Mesendoderm (in vitro differentiated cells): ENCODE results near the gene MYRFL.
A peak's percentile ranks its signal among the peaks of the same experiment; 100 is the strongest.

Experiments used
- DNase-seq: peaks from one replicate; pipeline ENCODE4 v3.0.0; 2013
- H2AK5ac ChIP-seq: 2 replicates; pipeline ENCODE4 v1.6.1; 2013; ENCODE audit warnings: low read length, inconsistent platforms
- H2BK120ac ChIP-seq: 2 replicates; pipeline ENCODE4 v1.6.1; 2013; ENCODE audit warnings: low read depth, mild to moderate bottlenecking, low read length, moderate library complexity, mixed read lengths
- H2BK15ac ChIP-seq: replicated peaks from 2 replicates; pipeline ENCODE4 v1.6.1; 2013; ENCODE audit warnings: low read depth, mild to moderate bottlenecking, moderate library complexity
- H2BK5ac ChIP-seq: 2 replicates; pipeline ENCODE4 v1.6.1; 2013; ENCODE audit warnings: low read length, inconsistent platforms
- H3K18ac ChIP-seq: 2 replicates; pipeline ENCODE4 v1.6.1; 2013; ENCODE audit warnings: mild to moderate bottlenecking, low read length, mixed read lengths
- H3K23ac ChIP-seq: one replicate; pipeline ENCODE4 v1.6.1; 2013; ENCODE audit warnings: low read length
- H3K27ac ChIP-seq: 2 replicates; pipeline ENCODE4 v1.5.1; 2013; ENCODE audit warnings: low read depth, mild to moderate bottlenecking, inconsistent platforms, low read length, moderate library complexity
- H3K27me3 ChIP-seq: 2 replicates; pipeline ENCODE4 v1.6.1; 2013; ENCODE audit warnings: low read length, control low read depth, mild to moderate bottlenecking, inconsistent platforms; ENCODE audit not compliant: insufficient read depth, poor library complexity
- H3K36me3 ChIP-seq: 2 replicates; pipeline ENCODE4 v1.6.1; 2013; ENCODE audit warnings: low read length, inconsistent platforms; ENCODE audit not compliant: control insufficient read depth, insufficient read depth
- H3K4ac ChIP-seq: one replicate; pipeline ENCODE4 v1.6.1; 2013; ENCODE audit warnings: low read depth, mild to moderate bottlenecking, low read length, moderate library complexity
- H3K4me1 ChIP-seq: 2 replicates; pipeline ENCODE4 v1.6.1; 2013; ENCODE audit warnings: low read depth, low read length, inconsistent platforms; ENCODE audit not compliant: control insufficient read depth
- H3K4me2 ChIP-seq: 2 replicates; pipeline ENCODE4 v1.6.1; 2013; ENCODE audit warnings: low read length
- H3K4me3 ChIP-seq: 2 replicates; pipeline ENCODE4 v1.5.1; 2013; ENCODE audit warnings: mild to moderate bottlenecking, low read length
- H3K56ac ChIP-seq: one replicate; pipeline ENCODE4 v1.6.1; 2013; ENCODE audit warnings: low read length
- H3K79me1 ChIP-seq: 2 replicates; pipeline ENCODE4 v1.6.1; 2013; ENCODE audit warnings: low read length, inconsistent platforms
- H3K79me2 ChIP-seq: 2 replicates; pipeline ENCODE4 v1.6.1; 2013; ENCODE audit warnings: mild to moderate bottlenecking, low read length; ENCODE audit not compliant: control insufficient read depth, insufficient read depth
- H3K9ac ChIP-seq: 2 replicates; pipeline ENCODE4 v1.6.1; 2013; ENCODE audit warnings: low read length, inconsistent platforms
- H4K5ac ChIP-seq: one replicate; pipeline ENCODE4 v1.6.1; 2013; ENCODE audit warnings: low read length
- H4K8ac ChIP-seq: one replicate; pipeline ENCODE4 v1.6.1; 2013; ENCODE audit warnings: low read depth, mild to moderate bottlenecking, control low read depth, low read length, moderate library complexity
- WGBS: extraction: QIAGEN DNeasy Blood & Tissue Kit; methylation state at CpG from one replicate; pipeline ENCODE4 v1.1.7; 2013; ENCODE audit warnings: low lambda C conversion rate, missing lambda C conversion rate; ENCODE audit not compliant: insufficient coverage; ENCODE audit errors: extremely low coverage; 5-methylcytosine and 5-hydroxymethylcytosine counted together

The MYRFL gene

DNA sequence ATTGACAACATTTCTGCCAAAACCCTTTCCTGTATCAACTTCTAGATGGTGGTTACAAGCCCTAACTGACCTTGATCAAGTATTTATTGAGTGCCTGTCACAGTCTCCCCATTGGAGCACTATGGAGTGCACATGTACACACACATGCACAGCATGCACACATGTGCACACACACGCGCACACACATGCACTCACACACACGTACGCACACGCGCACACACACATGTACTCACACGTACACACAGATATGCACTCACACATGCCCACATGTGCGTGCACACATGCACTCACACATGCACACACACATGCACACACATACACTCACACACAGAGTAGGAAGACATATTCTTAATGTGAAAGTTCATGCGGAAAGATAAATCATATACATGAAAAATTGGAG lies 43.7 kb downstream of the MYRFL start:
- no CpG with 5 or more reads among the region's 9 CpGs for WGBS
- H4K5ac ChIP-seq: no peak overlapping the region
- no peak overlapping the region for H3K56ac ChIP-seq
- no peak for DNase-seq
- H2BK5ac ChIP-seq: no peak overlapping the region
- no peak overlapping the region for H3K4ac ChIP-seq
- no peak overlapping the region for H2BK15ac ChIP-seq
- H3K79me2 ChIP-seq: no peaks in the 10 kb centered on the region
- H3K36me3 ChIP-seq: no peaks in the 10 kb centered on the region
- H4K8ac ChIP-seq: no peak overlapping the region
- no peak overlapping the region for H3K4me3 ChIP-seq
- no peak overlapping the region for H3K23ac ChIP-seq
- H3K18ac ChIP-seq: no peak overlapping the region
- no peaks in the 10 kb centered on the region for H3K27me3 ChIP-seq
- H3K27ac ChIP-seq: no peak overlapping the region
- no peaks in the 10 kb centered on the region for H3K4me1 ChIP-seq
- H3K4me2 ChIP-seq: no peak overlapping the region
- no peaks in the 10 kb centered on the region for H3K79me1 ChIP-seq
- no peak overlapping the region for H2AK5ac ChIP-seq
- H2BK120ac ChIP-seq: no peak overlapping the region
- H3K9ac ChIP-seq: no peak overlapping the region

DNA sequence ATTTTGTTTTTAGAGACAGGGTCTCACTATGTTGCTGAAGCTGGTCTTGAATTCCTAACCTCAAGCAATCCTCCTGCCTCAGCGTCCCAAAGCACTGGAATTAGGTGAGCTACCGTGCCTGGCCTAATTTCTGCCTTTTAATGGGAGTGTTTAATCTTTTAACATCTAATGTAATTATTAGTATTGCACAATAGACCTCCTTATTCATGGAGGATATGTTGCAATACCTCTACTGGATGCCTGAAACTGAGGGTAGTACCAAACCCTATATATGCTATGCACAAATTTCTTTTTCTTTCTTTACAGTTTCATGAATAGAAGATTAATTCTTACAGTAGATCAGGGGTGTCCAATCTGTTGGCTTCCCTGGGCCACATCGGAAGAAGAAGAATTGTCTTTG lies 47.8 kb downstream of the MYRFL start:
- Histone ChIP-seq H3K4ac (no peak overlapping the region), H2BK120ac (no peak overlapping the region), H3K4me1 (no peaks in the 10 kb centered on the region), H3K79me2 (no peaks in the 10 kb centered on the region), H3K4me3 (no peak overlapping the region), H3K23ac (no peak overlapping the region), H3K36me3 (no peaks in the 10 kb centered on the region), H4K5ac (no peak overlapping the region), H2BK15ac (no peak overlapping the region), H2BK5ac (no peak overlapping the region), H3K9ac (no peak overlapping the region), H3K79me1 (no peaks in the 10 kb centered on the region), H3K27ac (no peak overlapping the region), H3K56ac (no peak overlapping the region), H2AK5ac (no peak overlapping the region), H4K8ac (no peak overlapping the region), H3K27me3 (no peaks in the 10 kb centered on the region), H3K18ac (no peak overlapping the region), H3K4me2 (no peak overlapping the region)
- whole genome bisulfite sequencing: no CpG with 5 or more reads among the region's 3 CpGs
- DNase-seq: no peak

DNA sequence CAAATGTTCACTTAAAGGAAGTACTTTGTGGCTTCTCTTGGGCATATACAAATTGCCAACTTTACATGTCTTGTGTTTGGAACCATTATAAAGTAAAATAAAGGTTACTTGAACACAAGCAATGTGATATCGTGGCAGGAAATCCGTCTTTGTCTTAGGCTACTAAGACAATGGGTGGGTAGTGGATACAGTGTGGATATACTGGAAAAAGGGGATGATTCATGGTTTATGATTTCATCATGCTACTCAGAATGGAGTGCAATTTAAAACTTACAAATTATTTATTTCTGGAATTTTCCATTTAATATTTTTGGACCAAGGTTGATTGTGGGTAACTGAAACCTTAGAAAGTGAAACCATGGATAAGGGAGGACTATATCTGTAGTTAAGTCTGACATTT lies 48.4 kb downstream of the MYRFL start:
- Histone ChIP-seq H3K27ac (no peak overlapping the region), H3K56ac (no peak overlapping the region), H3K4ac (no peak overlapping the region), H3K4me1 (no peaks in the 10 kb centered on the region), H3K79me2 (no peaks in the 10 kb centered on the region), H3K23ac (no peak overlapping the region), H3K4me2 (no peak overlapping the region), H3K9ac (no peak overlapping the region), H2BK120ac (no peak overlapping the region), H2BK15ac (no peak overlapping the region), H4K8ac (no peak overlapping the region), H4K5ac (no peak overlapping the region), H3K4me3 (no peak overlapping the region), H3K79me1 (no peaks in the 10 kb centered on the region), H2AK5ac (no peak overlapping the region), H3K27me3 (no peaks in the 10 kb centered on the region), H3K36me3 (no peaks in the 10 kb centered on the region), H3K18ac (no peak overlapping the region), H2BK5ac (no peak overlapping the region)
- WGBS: no CpG with 5 or more reads among the region's 2 CpGs
- DNase-seq: no peak

DNA sequence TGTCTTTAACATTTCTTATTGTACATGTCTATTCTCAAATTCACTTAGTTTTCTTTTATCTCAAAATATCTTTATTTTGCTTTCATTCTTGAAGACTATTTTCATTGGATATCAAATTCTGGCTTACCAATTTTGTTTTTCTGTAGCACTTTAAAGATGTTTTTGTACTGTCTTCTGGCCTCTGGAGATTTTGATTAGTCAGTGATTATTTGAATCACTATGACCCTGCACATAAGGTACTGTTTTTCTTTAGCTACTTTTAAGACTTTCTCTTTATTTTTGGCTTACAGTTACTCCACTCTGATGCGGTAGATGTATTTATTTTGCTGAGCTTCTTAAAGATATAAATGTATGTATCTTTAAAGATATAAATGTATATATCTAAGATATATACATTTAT lies 49.6 kb downstream of the MYRFL start:
- DNase-seq: no peak
- no CpG with 5 or more reads among the region's 1 CpG for WGBS
- H2AK5ac ChIP-seq: no peak overlapping the region
- H2BK5ac ChIP-seq: no peak overlapping the region
- H3K23ac ChIP-seq: no peak overlapping the region
- no peak overlapping the region for H3K56ac ChIP-seq
- H3K9ac ChIP-seq: no peak overlapping the region
- no peak overlapping the region for H4K8ac ChIP-seq
- H3K4ac ChIP-seq: no peak overlapping the region
- no peak overlapping the region for H3K18ac ChIP-seq
- no peaks in the 10 kb centered on the region for H3K36me3 ChIP-seq
- no peaks in the 10 kb centered on the region for H3K27me3 ChIP-seq
- no peak overlapping the region for H3K4me2 ChIP-seq
- no peak overlapping the region for H3K4me3 ChIP-seq
- no peak overlapping the region for H3K27ac ChIP-seq
- H3K79me1 ChIP-seq: no peaks in the 10 kb centered on the region
- no peak overlapping the region for H4K5ac ChIP-seq
- H3K79me2 ChIP-seq: no peaks in the 10 kb centered on the region
- H2BK15ac ChIP-seq: no peak overlapping the region
- H3K4me1 ChIP-seq: no peaks in the 10 kb centered on the region
- no peak overlapping the region for H2BK120ac ChIP-seq

DNA sequence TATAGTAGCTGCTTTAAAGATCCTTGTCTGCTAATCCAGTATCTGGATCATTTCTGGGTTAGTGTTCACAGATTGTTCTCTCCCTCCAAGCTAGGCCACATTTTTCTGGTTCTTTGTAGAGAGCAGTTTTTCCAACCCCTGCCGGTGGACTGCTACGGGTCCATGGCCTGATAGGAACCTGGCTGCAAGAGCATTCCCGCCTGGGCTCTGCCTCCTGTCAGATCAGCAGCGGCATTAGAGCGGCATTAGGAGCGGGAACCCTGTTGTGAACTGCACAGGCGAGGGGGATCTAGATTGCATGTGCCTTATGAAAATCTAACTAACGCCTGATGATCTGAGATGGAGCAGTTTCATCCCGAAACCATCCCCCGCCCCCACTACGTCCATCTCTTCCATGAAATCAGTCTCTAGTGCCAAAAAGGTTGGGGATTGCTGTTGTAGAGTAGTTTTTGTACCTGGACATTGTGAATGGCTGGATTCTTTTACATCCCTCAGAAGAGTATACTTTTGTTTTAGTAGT lies 50.4 kb downstream of the MYRFL start:
- no peak overlapping the region for H3K56ac ChIP-seq
- no peak overlapping the region for H3K27ac ChIP-seq
- no peak overlapping the region for H2BK120ac ChIP-seq
- no peaks in the 10 kb centered on the region for H3K79me2 ChIP-seq
- no peaks in the 10 kb centered on the region for H3K27me3 ChIP-seq
- DNase-seq: no peak
- H3K9ac ChIP-seq: no peak overlapping the region
- H2BK15ac ChIP-seq: no peak overlapping the region
- no CpG with 5 or more reads among the region's 11 CpGs for WGBS
- no peak overlapping the region for H2AK5ac ChIP-seq
- no peak overlapping the region for H4K8ac ChIP-seq
- no peaks in the 10 kb centered on the region for H3K79me1 ChIP-seq
- H2BK5ac ChIP-seq: no peak overlapping the region
- H3K36me3 ChIP-seq: no peaks in the 10 kb centered on the region
- H3K4ac ChIP-seq: peak overlapping the region; percentile 0
- H3K18ac ChIP-seq: no peak overlapping the region
- no peak overlapping the region for H3K23ac ChIP-seq
- no peak overlapping the region for H3K4me2 ChIP-seq
- H3K4me1 ChIP-seq: no peaks in the 10 kb centered on the region
- no peak overlapping the region for H4K5ac ChIP-seq
- H3K4me3 ChIP-seq: no peak overlapping the region
